H1 (cell line): ENCODE data around the gene GDE1. TPM values are rescaled to one million over a fixed set of nuclear protein-coding genes. Genes with fewer than 3 reads are reported as not detected.

Experiments used
- NRF1 ChIP-seq: IDR thresholded peaks from 2 replicates; pipeline ENCODE4 v1.6.1; 2011; ENCODE audit warnings: mild to moderate bottlenecking, low read depth, low read length, improper control_type of control experiment
- polyA plus RNA-seq, 7 experiments: library from polyadenylated mRNA; depleted of rRNA in 3 of 7; stranded (reverse) in 5 of 7; unstranded in 2 of 7; fragments of >200 nt in 5 of 7; fragments of 200-250 nt in 2 of 7; gene quantifications; 1 replicate in 5 of 7; 2 replicates in 1 of 7; 4 replicates in 1 of 7; pipeline versions ENCODE4 v1.2.1 to v1.2.3, GENCODE V29; 2011 to 2013; ENCODE audit warnings: missing spikeins in 2 of 7, mixed read lengths in 2 of 7
- total RNA-seq: library from RNA; stranded (reverse); fragmentation: NEBNext Ultra II Directional; extraction: Animal tissue kit (Norgen Biotek cat#: 25700); gene quantifications from 2 replicates; pipeline ENCODE4 v1.2.1, GENCODE V29; 2021

Gene GDE1
- total and polyA plus RNA-seq, 2 of the 8 experiments (the other 6 are each of a cell fraction or from before 2014, with no cell fraction given), result 29.2 to 70.8 TPM

DNA sequence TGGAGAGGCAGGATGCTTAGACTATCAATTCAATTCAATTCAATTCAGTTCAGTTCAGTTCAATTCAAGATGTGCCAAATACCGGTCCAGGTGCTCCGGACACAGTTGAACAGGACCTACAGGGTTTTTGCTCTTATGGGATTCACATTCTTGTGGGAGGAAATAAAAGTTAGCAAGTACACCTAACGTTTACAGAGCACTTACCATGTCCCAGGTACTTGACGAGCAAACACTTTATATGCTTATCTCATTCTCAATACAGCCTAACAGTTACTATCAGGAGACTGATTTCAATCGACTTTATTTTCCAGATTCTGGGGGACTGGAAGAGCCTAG lies 467 bp upstream of the GDE1 start (continued):
- no peak for TF ChIP-seq NRF1
